Lower lobe of right lung (tissue), 2 donors: ENCODE results near the gene RAB19. TPM values are rescaled to one million over a fixed set of nuclear protein-coding genes. Genes with fewer than 3 reads are reported as not detected.

ENCODE experiments used
- ATAC-seq, 2 donors: fragments of 200-7000 bp; cut with Tn5 transposase; one replicate each; pipeline ENCODE4 v1.9.1; 2020 to 2022; ENCODE audit warnings: mild to moderate bottlenecking in 2 of 2, moderate library complexity in 2 of 2
- DNase-seq: peaks from one replicate; pipeline ENCODE4 v3.0.0-alpha.2; 2020
- H3K27ac ChIP-seq: fragments of 200-600 bp; one replicate; pipeline ENCODE4 v1.8.0; 2022
- H3K27me3 ChIP-seq: fragments of 200-600 bp; one replicate; pipeline ENCODE4 v1.8.0; 2022; ENCODE audit warnings: low read depth
- H3K36me3 ChIP-seq: fragments of 200-600 bp; one replicate; pipeline ENCODE4 v1.8.0; 2022; ENCODE audit warnings: mild to moderate bottlenecking
- H3K4me1 ChIP-seq: fragments of 200-600 bp; one replicate; pipeline ENCODE4 v1.8.0; 2022
- H3K4me3 ChIP-seq: fragments of 200-600 bp; one replicate; pipeline ENCODE4 v1.8.0; 2022; ENCODE audit warnings: mild to moderate bottlenecking
- H3K9me3 ChIP-seq: fragments of 200-600 bp; one replicate; pipeline ENCODE4 v1.8.0; 2022
- intact Hi-C: fragments of 100-400 bp; cut with DNase I; formaldehyde crosslinking; loops from one replicate; pipeline ENCODE4 v1.11.0; 2022
- total RNA-seq: library from RNA; stranded (reverse); fragmentation: NEBNext Ultra II Directional; extraction: Animal tissue kit (Norgen Biotek cat#: 25700); gene quantifications from one replicate; pipeline ENCODE4 v1.2.1, GENCODE V29; 2021
- TF ChIP-seq, protein P1 (sequence below): fragments of 200-600 bp; IDR thresholded peaks from one replicate; pipeline ENCODE4 v1.8.0; 2022; ENCODE audit warnings: antibody characterized with exemption, mild to moderate bottlenecking
- donor health status: DM: no; HTN: yes; CAD: no; lungs with severe emphysema.

The RAB19 gene
- total RNA-seq, 1 donor from 2014 or later = 1.7 TPM

DNA sequence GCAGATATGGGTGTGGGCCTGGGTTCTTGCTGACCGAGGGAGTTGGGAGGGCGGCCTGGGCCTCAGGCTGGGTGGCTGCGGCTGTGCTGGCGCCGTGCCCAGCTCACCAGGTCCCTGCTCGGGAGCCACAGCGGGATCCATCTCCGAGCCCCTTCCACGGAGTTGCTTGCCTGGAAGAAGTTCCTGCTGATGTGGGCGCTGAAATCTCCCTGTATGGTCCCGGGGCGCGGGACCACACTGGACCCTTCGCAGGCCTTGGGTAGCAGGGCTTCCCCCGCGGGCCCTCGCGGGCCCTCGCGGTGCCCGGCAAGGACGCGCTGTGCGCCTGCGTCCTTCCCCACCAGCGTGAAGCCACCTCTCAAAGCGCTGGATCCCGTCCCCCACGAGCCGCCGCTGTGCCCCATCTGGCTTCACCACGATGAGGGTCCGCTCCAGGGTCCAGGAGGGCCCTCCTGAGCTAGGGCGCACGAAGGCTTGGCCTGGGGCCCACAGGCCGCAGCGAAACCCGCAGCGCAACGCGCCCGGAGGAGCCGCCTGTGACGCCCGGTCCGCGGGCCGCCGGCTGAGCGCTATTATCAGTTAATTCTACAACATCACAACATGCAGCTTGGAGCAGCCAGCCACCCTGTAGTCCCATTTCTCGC, 31.5 kb downstream of the RAB19 start:
- Histone ChIP-seq H3K36me3 (no peaks in the 10 kb centered on the region), H3K4me1 (no peaks in the 10 kb centered on the region), H3K27me3 (no peaks in the 10 kb centered on the region), H3K27ac (no peak overlapping the region), H3K9me3 (no peaks in the 10 kb centered on the region), H3K4me3 (peak overlapping the region; percentile 28)
- ATAC-seq (peak in 1 of 2 donors; percentile 59), DNase-seq (no peak)
- TF ChIP-seq, protein P1, sequence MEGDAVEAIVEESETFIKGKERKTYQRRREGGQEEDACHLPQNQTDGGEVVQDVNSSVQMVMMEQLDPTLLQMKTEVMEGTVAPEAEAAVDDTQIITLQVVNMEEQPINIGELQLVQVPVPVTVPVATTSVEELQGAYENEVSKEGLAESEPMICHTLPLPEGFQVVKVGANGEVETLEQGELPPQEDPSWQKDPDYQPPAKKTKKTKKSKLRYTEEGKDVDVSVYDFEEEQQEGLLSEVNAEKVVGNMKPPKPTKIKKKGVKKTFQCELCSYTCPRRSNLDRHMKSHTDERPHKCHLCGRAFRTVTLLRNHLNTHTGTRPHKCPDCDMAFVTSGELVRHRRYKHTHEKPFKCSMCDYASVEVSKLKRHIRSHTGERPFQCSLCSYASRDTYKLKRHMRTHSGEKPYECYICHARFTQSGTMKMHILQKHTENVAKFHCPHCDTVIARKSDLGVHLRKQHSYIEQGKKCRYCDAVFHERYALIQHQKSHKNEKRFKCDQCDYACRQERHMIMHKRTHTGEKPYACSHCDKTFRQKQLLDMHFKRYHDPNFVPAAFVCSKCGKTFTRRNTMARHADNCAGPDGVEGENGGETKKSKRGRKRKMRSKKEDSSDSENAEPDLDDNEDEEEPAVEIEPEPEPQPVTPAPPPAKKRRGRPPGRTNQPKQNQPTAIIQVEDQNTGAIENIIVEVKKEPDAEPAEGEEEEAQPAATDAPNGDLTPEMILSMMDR = no peak
- intact Hi-C loops = no loop called here

DNA sequence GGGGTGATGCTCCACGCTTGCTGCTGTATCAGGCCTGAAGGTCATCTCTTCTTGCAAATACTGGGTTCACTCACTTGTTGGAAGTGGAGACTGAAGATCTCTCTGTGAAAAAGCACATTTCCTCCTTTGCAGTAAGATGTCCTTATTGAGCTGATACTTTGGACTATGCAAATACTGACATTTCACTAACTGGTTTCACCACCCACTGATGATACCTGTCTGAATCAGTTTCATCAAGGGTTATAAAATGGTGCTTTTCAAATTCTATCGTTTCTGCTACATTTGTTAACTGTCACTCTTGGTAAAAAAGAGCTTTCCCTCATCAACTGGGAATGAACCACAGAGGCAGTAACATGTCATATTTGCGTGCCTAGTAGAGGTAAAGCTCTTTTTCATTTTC, 35.5 kb downstream of the RAB19 start:
- TF ChIP-seq, protein P1 = no peak
- no peak for ATAC-seq
- intact Hi-C loops = no loop called here
- no peak for DNase-seq
- Histone ChIP-seq H3K4me1 (no peaks in the 10 kb centered on the region), H3K27ac (no peak overlapping the region), H3K36me3 (no peaks in the 10 kb centered on the region), H3K4me3 (no peak overlapping the region), H3K27me3 (no peaks in the 10 kb centered on the region), H3K9me3 (no peaks in the 10 kb centered on the region)

DNA sequence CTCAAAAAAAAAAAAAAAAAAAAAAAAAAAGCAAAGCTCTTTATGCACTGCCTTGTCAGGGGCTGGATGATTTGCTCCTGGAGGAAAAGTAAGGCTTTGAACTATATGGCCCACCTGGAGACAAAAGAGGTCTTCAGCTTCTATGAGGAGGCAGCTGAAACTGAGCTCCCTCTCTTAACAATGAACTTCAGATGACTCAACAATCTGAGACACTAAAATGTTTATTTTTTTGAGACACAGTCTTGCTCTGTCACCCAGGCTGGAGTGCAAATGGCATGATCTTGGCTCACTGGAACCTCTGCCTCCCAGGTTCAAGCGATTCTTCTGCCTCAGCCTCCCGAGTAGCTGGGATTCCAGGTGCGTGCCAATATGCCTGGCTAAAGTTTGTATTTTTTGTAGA, 36.7 kb downstream of the RAB19 start:
- ATAC-seq (no peak), DNase-seq (no peak)
- intact Hi-C loops = no loop called here
- Histone ChIP-seq H3K4me1 (no peaks in the 10 kb centered on the region), H3K4me3 (no peak overlapping the region), H3K9me3 (no peaks in the 10 kb centered on the region), H3K27ac (no peak overlapping the region), H3K27me3 (no peaks in the 10 kb centered on the region), H3K36me3 (no peaks in the 10 kb centered on the region)
- TF ChIP-seq, protein P1 = no peak

- intact Hi-C loops = no loop called here
- no peaks in the 10 kb centered on the region for H3K27me3 ChIP-seq
- H3K9me3 ChIP-seq = no peaks in the 10 kb centered on the region
- no peak for DNase-seq
- no peak overlapping the region for H3K27ac ChIP-seq
- TF ChIP-seq, protein P1 = no peak
- no peaks in the 10 kb centered on the region for H3K36me3 ChIP-seq
- no peak overlapping the region for H3K4me3 ChIP-seq
- no peaks in the 10 kb centered on the region for H3K4me1 ChIP-seq
- no peak for ATAC-seq
Observed at GRCh38 chr7:140441519-140441918, 37.7 kb downstream of the RAB19 start.

DNA sequence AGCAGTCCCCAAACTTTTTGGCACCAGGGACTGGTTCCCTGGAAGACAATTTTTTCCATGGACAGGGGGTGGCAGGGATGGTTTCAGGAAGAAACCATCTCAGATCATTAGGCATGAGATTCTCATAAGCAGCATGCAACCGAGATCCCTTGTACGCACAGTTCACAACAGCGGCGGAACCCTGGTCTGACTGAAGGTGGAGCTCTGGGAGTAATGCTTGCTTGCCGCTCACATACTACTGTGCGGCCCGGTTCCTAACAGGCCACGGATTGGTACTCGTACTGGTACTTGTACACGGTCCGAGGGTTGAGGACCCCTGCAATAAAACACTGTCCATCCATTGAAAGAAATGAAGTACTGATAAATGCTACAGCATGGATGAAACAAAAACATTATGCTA, 42.6 kb downstream of the RAB19 start:
- DNase-seq = no peak
- TF ChIP-seq, protein P1 = no peak
- peaks cover 11% of the 10 kb centered on the region for H3K4me1 ChIP-seq

More for the DNA sequence above, 42.6 kb downstream of the RAB19 start:
- H3K27ac ChIP-seq = no peak overlapping the region
- H3K9me3 ChIP-seq = no peaks in the 10 kb centered on the region
- no peaks in the 10 kb centered on the region for H3K27me3 ChIP-seq
- H3K4me3 ChIP-seq = no peak overlapping the region
- H3K36me3 ChIP-seq = no peaks in the 10 kb centered on the region
- intact Hi-C loops = no loop called here
- no peak for ATAC-seq
